ENCODE data around the gene DCTN1.

DNA sequence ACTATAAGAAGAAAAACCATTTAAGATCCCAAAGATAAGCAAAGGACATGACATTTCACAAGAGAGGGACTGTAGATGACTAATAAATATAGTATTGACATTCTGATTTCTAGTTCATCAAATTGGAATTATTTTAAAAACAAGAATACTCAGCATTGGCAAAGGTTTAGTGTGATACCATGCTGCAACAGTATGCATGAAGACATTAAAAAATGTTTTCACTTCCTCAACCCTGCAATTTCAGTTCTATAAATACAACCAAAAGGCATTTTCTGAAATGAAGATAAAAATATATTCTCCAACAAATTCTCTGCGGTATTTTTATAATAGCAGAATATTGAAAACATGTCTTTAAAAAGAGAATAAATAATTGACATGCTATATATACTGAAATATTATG lies 39.2 kb upstream of the DCTN1 start:
- TF ChIP-seq ARNT (IDR thresholded peaks at IDR 0.05) (no peak), SP1 (IDR thresholded peaks at IDR 0.05) (no peak), L3MBTL2 (conservative IDR thresholded peaks at IDR 0.05) (no peak), FOXM1 (IDR thresholded peaks at IDR 0.05; ENCODE audit: borderline replicate concordance) (no peak), ELF4 (IDR thresholded peaks at IDR 0.05) (no peak), TARDBP (IDR thresholded peaks at IDR 0.05) (no peak), FOXA1 (IDR thresholded peaks at IDR 0.05) (no peak), BHLHE40 (IDR thresholded peaks at IDR 0.05; ENCODE audit: borderline replicate concordance) (no peak), HDGF (IDR thresholded peaks at IDR 0.05; ENCODE audit: borderline replicate concordance) (no peak)
- TF ChIP-seq, protein P1, sequence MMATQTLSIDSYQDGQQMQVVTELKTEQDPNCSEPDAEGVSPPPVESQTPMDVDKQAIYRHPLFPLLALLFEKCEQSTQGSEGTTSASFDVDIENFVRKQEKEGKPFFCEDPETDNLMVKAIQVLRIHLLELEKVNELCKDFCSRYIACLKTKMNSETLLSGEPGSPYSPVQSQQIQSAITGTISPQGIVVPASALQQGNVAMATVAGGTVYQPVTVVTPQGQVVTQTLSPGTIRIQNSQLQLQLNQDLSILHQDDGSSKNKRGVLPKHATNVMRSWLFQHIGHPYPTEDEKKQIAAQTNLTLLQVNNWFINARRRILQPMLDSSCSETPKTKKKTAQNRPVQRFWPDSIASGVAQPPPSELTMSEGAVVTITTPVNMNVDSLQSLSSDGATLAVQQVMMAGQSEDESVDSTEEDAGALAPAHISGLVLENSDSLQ (IDR thresholded peaks at IDR 0.05): no peak
